Astrocyte (in vitro differentiated cells and primary cell): ENCODE data around the gene FUBP3.

Experiments
- EZH2 ChIP-seq: IDR thresholded peaks from 2 replicates; pipeline ENCODE4 v1.6.1; 2012; ENCODE audit warnings: mild to moderate bottlenecking, low read length, inconsistent platforms; ENCODE audit not compliant: insufficient read depth
- TF ChIP-seq, protein P1 (sequence below): IDR thresholded peaks from 2 replicates; pipeline ENCODE4 v1.5.1; 2011; ENCODE audit warnings: low read depth, mild to moderate bottlenecking, inconsistent platforms, low read length, moderate library complexity; ENCODE audit not compliant: insufficient read depth

DNA sequence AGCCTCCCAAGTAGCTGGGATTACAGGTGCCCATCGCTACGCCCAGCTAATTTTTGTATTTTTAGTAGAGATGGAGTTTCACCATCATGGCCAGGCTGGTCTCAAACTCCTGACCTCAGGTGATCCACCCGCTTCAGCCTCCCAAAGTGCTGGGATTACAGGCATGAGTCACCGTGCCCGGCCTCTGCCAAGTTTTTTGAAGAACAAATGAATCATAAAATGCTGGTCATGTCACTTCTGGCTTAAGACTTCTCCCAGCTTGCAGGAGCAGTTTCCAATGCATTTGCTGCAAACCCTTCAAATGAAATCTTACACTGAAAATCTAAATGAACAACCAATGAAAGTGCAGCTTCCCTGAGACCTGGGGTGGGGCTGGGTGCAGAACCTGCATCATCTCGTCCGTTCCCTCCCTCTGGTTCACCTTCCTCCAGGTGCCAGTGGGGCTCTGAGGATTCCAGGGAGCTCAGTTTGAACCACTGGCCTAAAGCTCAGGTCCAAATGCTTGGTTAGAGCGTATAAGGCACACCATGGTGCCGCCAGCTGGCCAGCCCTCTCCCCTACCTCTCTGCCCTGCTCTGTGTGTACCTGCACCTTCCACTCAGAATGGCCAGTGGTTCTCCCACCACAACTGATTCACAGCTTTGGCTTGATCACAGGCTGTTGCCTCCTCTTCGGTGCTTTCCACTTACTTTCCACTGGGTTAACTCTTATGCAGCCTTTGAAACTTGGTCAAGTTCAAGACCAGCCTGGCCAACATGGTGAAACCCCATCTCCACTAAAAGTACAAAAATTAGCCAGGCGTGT lies 39.8 kb upstream of the FUBP3 start:
- TF ChIP-seq, protein P1, sequence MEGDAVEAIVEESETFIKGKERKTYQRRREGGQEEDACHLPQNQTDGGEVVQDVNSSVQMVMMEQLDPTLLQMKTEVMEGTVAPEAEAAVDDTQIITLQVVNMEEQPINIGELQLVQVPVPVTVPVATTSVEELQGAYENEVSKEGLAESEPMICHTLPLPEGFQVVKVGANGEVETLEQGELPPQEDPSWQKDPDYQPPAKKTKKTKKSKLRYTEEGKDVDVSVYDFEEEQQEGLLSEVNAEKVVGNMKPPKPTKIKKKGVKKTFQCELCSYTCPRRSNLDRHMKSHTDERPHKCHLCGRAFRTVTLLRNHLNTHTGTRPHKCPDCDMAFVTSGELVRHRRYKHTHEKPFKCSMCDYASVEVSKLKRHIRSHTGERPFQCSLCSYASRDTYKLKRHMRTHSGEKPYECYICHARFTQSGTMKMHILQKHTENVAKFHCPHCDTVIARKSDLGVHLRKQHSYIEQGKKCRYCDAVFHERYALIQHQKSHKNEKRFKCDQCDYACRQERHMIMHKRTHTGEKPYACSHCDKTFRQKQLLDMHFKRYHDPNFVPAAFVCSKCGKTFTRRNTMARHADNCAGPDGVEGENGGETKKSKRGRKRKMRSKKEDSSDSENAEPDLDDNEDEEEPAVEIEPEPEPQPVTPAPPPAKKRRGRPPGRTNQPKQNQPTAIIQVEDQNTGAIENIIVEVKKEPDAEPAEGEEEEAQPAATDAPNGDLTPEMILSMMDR: no peak
- TF ChIP-seq EZH2: no peak
